HEK293T (cell line): ENCODE results near the gene EPHA10.
"Not testable (repeated sequence)": the region's sequence is repeated elsewhere in the genome, so short reads cannot be mapped to it uniquely, and the experiment has no call there.

Experiments used
- CTCF ChIA-PET: fragments of 350-600 bp; formaldehyde crosslinking; extraction: SDS; loops from one replicate; lab custom pipeline; 2021; ENCODE audit warnings: antibody characterized with exemption, inconsistent platforms; lab: Yijun Ruan, JAX
- POLR2A ChIA-PET: fragments of 350-600 bp; formaldehyde crosslinking; extraction: SDS; loops from one replicate; lab custom pipeline; 2020; ENCODE audit warnings: antibody characterized with exemption, inconsistent platforms; lab: Yijun Ruan, JAX
- DNase-seq: peaks from one replicate; pipeline ENCODE4 v3.0.0; 2012; ENCODE audit warnings: mixed read lengths; ENCODE audit errors: extremely low spot score
- ARNT ChIP-seq: fragments of 450-650 bp; IDR thresholded peaks from 2 replicates; pipeline ENCODE4 v1.6.1; 2017; ENCODE audit warnings: mild to moderate bottlenecking
- BHLHE40 ChIP-seq: fragments of 450-650 bp; IDR thresholded peaks from 2 replicates; pipeline ENCODE4 v1.6.1; 2016; ENCODE audit warnings: mild to moderate bottlenecking, moderate library complexity, borderline replicate concordance
- CTBP1 ChIP-seq: fragments of 450-650 bp; IDR thresholded peaks from 2 replicates; pipeline ENCODE4 v1.6.1; 2016; ENCODE audit warnings: borderline replicate concordance
- ELF4 ChIP-seq: fragments of 450-650 bp; IDR thresholded peaks from 2 replicates; pipeline ENCODE4 v1.6.1; 2017; ENCODE audit warnings: antibody characterized with exemption
- FOXA1 ChIP-seq: fragments of 450-650 bp; IDR thresholded peaks from 2 replicates; pipeline ENCODE4 v1.6.1; 2016; ENCODE audit warnings: mild to moderate bottlenecking
- FOXK2 ChIP-seq: fragments of 450-650 bp; IDR thresholded peaks from 2 replicates; pipeline ENCODE4 v1.6.1; 2016; ENCODE audit warnings: mild to moderate bottlenecking
- FOXM1 ChIP-seq: fragments of 450-650 bp; IDR thresholded peaks from 2 replicates; pipeline ENCODE4 v1.6.1; 2017; ENCODE audit warnings: mild to moderate bottlenecking, borderline replicate concordance
- HDGF ChIP-seq: fragments of 450-650 bp; IDR thresholded peaks from 2 replicates; pipeline ENCODE4 v1.6.1; 2017; ENCODE audit warnings: antibody characterized with exemption, borderline replicate concordance
- L3MBTL2 ChIP-seq: fragments of 450-650 bp; conservative IDR thresholded peaks from 2 replicates; pipeline ENCODE4 v1.6.1; 2016; ENCODE audit warnings: mild to moderate bottlenecking
- LEF1 ChIP-seq: fragments of 450-650 bp; IDR thresholded peaks from 2 replicates; pipeline ENCODE4 v1.6.1; 2017; ENCODE audit warnings: mild to moderate bottlenecking, borderline replicate concordance
- NFRKB ChIP-seq: fragments of 450-650 bp; IDR thresholded peaks from 2 replicates; pipeline ENCODE4 v1.6.1; 2016; ENCODE audit warnings: mild to moderate bottlenecking, moderate library complexity
- PKNOX1 ChIP-seq: fragments of 450-650 bp; IDR thresholded peaks from 2 replicates; pipeline ENCODE4 v1.6.1; 2016
- SP1 ChIP-seq: fragments of 450-650 bp; IDR thresholded peaks from 2 replicates; pipeline ENCODE4 v1.6.1; 2017
- SUZ12 ChIP-seq: fragments of 450-650 bp; IDR thresholded peaks from 2 replicates; pipeline ENCODE4 v1.6.1; 2016; ENCODE audit warnings: mild to moderate bottlenecking
- TARDBP ChIP-seq: fragments of 450-650 bp; IDR thresholded peaks from 2 replicates; pipeline ENCODE4 v1.6.1; 2016
- ZNF384 ChIP-seq: fragments of 450-650 bp; IDR thresholded peaks from 2 replicates; pipeline ENCODE4 v1.6.1; 2016

The EPHA10 gene

DNA sequence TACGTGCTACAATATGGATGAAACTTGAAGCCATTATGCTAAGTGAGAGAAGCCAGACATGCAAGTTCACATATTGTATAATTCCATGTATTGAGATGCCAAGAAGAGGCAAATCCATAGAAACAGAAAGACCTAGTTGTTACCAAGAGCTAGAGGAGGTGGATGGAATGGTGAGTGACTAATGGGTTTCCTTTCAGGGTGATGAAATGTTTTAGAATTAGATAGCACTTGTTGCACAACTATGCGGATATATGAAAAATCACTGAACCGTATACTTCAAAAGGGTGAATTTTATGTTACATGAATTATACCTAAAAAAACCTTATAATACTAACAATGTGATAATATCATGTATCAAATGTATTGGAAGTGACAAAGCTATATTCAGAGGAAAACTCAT is 18.1 kb downstream of the EPHA10 start:
- DNase-seq: no peak
- POLR2A ChIA-PET: no interaction called here
- TF ChIP-seq ARNT: no peak
- TF ChIP-seq SP1: no peak
- TF ChIP-seq FOXM1: no peak
- no peak for TF ChIP-seq NFRKB
- TF ChIP-seq PKNOX1: no peak
- no peak for TF ChIP-seq FOXA1
- no peak for TF ChIP-seq BHLHE40
- no peak for TF ChIP-seq SUZ12
- TF ChIP-seq HDGF: no peak
- no peak for TF ChIP-seq CTBP1
- no peak for TF ChIP-seq TARDBP
- TF ChIP-seq FOXK2: no peak
- CTCF ChIA-PET: no interaction called here

DNA sequence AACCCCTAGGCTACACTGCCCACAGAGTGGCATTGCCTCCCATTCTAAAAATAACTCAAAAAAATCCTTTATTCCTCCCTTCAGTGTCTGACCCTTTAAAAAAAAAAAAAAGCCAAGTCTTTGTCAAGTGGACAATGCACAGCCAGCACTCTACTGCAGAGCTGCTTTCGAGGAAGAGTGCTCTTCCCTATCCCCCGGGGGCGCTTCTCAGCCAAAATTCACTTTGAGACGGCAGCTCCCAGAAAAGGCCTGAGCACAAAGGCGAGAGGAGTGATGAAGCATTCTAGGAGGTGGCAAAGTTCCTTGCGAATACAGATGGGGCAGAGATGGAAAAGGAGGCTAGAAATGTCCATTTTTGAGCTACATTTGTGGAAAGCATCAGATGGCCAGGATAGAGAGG is 23.3 kb downstream of the EPHA10 start:
- ChIA-PET CTCF (no interaction called here), POLR2A (interaction anchor here (1.6 kb wide), 1 partner anchor 66 kb away, joined by 5 read pairs; the partner anchor contains the start of genes C1orf122 and YRDC)
- TF ChIP-seq FOXA1: no peak
- no peak for TF ChIP-seq BHLHE40
- no peak for TF ChIP-seq CTBP1
- no peak for TF ChIP-seq SP1
- TF ChIP-seq LEF1: no peak
- no peak for TF ChIP-seq PKNOX1
- TF ChIP-seq ZNF384: no peak
- no peak for TF ChIP-seq FOXK2
- TF ChIP-seq SUZ12: no peak
- TF ChIP-seq NFRKB: no peak
- TF ChIP-seq L3MBTL2: no peak
- no peak for TF ChIP-seq ARNT
- TF ChIP-seq TARDBP: no peak
- no peak for TF ChIP-seq HDGF
- TF ChIP-seq ELF4: no peak
- no peak for TF ChIP-seq FOXM1
- no peak for DNase-seq

DNA sequence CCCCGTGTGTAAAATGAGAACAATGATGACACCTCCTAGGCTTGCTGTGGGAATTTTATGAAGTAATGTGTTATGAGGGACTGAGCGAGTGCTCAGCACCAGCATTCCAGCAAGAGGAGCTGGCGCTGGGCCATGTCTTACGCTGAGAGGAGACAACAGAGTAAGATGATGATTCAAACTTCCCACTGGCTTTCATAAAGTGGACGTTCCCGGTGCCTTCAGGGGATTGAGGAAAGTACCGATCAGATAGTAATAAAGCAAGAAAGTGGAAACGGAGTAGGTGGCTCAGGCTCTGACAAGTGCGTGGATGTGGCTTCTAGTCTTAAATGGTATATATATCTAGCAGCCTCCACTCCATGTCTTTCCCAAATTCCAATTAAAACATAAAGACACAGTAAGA is 23.8 kb downstream of the EPHA10 start:
- CTCF ChIA-PET: interaction anchor here (0.9 kb wide), 1 partner anchor 119 kb away, joined by 3 read pairs; no protein-coding TSS in a partner anchor
- TF ChIP-seq ELF4 (no peak), ARNT (no peak), HDGF (no peak), FOXA1 (no peak)
- no peak for DNase-seq
- POLR2A ChIA-PET: no interaction called here

GRCh38 chr1:37739222-37739621 is 25.7 kb downstream of the EPHA10 start:
- DNase-seq: no peak
- ChIA-PET CTCF (no interaction called here), POLR2A (no interaction called here)
- no peak for TF ChIP-seq FOXA1

DNA sequence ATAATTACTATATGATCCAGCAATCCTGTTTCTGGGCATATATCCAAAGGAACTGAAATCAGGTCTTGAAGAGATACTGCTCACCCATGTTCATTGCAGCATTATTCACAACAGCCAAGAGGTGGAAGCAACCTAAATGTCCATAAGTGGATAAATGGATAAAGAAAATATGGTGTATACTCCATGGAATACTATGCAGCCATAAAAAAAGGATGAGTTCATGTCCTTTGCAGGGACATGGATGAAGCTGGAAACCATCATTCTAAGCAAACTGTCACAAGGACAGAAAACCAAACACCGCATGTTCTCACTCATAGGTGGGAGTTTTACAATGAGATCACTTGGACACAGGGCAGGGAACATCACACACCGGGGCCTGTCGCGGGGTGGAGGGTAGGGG is 26.3 kb downstream of the EPHA10 start:
- POLR2A ChIA-PET, DNase-seq, CTCF ChIA-PET: not testable (repeated sequence)

DNA sequence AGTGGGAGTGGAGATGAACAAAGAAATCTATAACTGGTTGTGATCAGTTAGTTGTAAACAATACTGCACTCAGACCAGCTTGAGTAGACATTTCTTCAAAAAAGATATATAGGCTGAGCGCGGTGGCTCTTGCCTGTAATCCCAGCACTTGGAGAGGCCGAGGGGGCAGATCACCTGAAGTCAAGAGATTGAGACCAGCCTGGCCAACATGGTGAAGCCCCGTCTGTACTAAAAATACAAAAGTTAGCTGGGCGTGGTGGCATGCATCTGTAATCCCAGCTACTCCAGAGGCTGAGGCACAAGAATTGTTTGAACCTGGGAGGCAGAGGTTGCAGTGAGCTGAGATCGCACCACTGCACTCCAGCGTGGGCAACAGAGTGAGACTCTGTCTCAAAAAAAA is 26.9 kb downstream of the EPHA10 start:
- CTCF ChIA-PET, POLR2A ChIA-PET, DNase-seq: not testable (repeated sequence)

GRCh38 chr1:37734629-37735591 is 30.0 kb downstream of the EPHA10 start:
- CTCF ChIA-PET: no interaction called here
- TF ChIP-seq ZNF384 (no peak), SUZ12 (no peak), FOXK2 (no peak), ELF4 (no peak), CTBP1 (no peak), TARDBP (no peak), BHLHE40 (no peak), NFRKB (no peak), PKNOX1 (no peak), LEF1 (no peak), ARNT (no peak), FOXM1 (no peak), HDGF (no peak), FOXA1 (no peak), SP1 (no peak), L3MBTL2 (no peak)
- no peak for DNase-seq
- POLR2A ChIA-PET: interaction anchor here (0.7 kb wide), 1 partner anchor 139 kb away, joined by 3 read pairs; the partner anchor contains the start of gene GNL2
